BLaER1 (cell line): ENCODE data around the gene AGRN.
"Not testable (repeated sequence)": the region's sequence is repeated elsewhere in the genome, so short reads cannot be mapped to it uniquely, and the experiment has no call there.

ENCODE experiments used
- H3K27ac ChIP-seq: shearing (Covaris generic); formaldehyde crosslinking; 2 replicates; pipeline ENCODE4 v1.8.1; 2022
- H3K27me3 ChIP-seq: shearing (Covaris generic); formaldehyde crosslinking; 2 replicates; pipeline ENCODE4 v1.8.1; 2022
- H3K36me3 ChIP-seq: shearing (Covaris generic); formaldehyde crosslinking; 2 replicates; pipeline ENCODE4 v1.8.1; 2022
- H3K4me1 ChIP-seq: shearing (Covaris generic); formaldehyde crosslinking; 2 replicates; pipeline ENCODE4 v1.8.1; 2022
- H3K4me2 ChIP-seq: shearing (Covaris generic); formaldehyde crosslinking; 2 replicates; pipeline ENCODE4 v1.8.1; 2022
- H3K4me3 ChIP-seq: shearing (Covaris generic); formaldehyde crosslinking; 2 replicates; pipeline ENCODE4 v1.8.1; 2022
- H3K9ac ChIP-seq: shearing (Covaris generic); formaldehyde crosslinking; 2 replicates; pipeline ENCODE4 v1.8.1; 2022
- H3K9me3 ChIP-seq: shearing (Covaris generic); formaldehyde crosslinking; 2 replicates; pipeline ENCODE4 v1.8.1; 2022
- H4K20me1 ChIP-seq: shearing (Covaris generic); formaldehyde crosslinking; 2 replicates; pipeline ENCODE4 v1.8.1; 2022
- Cebpa-rat ChIP-seq: shearing (Covaris generic); IDR thresholded peaks from 2 replicates; pipeline ENCODE4 v1.8.1; 2022

AGRN gene

DNA sequence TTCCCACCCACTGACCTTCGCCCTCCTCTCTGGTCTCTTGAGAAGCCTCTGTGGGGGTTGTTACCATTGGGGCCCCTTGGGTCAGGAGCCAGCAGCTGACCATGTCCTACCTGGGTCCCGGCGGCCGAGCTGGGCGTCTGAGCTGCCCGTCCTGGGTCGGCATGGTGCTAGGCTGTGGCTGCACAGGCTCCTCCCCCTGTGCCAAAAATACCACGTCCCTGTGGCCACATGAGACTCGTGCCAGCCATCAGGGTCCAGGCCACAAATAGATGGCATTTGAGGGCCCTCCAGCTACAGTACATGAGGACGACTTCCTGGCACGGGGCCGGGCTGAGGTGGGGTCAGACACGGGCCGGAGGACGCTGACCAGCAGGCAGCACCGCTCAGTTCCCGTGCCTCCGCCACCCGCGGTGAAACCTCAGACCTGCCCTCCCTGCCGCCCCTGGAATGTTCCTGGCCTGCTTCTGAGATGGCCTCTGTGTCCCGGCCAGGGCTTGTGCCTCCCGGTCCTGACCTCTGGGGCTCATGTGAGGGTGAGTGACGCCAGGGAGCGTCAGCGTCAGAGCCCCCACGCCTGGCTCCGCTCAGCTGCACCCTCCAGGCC, 37.9 kb upstream of the AGRN start, which contains the start of gene PERM1:
Gene PERM1, minus strand, starts transcription at position 139 of the 604 bp plus-strand sequence. CDS start 1,064 bp downstream, outside the sequence.
- Histone ChIP-seq H3K4me2 (peak within 1 kb of the TSS; percentile 70), H3K27me3 (peaks cover 37% of the 10 kb centered on the region), H3K36me3 (no peaks in the 10 kb centered on the region), H3K9ac (peak within 1 kb of the TSS; percentile 31; the same call in 1 of the 2 replicates), H4K20me1 (no peaks in the 10 kb centered on the region), H3K4me3 (no peak within 1 kb of the TSS), H3K4me1 (peaks cover 13% of the 10 kb centered on the region), H3K9me3 (no peaks in the 10 kb centered on the region), H3K27ac (no peak within 1 kb of the TSS)
- no peak for TF ChIP-seq Cebpa-rat

DNA sequence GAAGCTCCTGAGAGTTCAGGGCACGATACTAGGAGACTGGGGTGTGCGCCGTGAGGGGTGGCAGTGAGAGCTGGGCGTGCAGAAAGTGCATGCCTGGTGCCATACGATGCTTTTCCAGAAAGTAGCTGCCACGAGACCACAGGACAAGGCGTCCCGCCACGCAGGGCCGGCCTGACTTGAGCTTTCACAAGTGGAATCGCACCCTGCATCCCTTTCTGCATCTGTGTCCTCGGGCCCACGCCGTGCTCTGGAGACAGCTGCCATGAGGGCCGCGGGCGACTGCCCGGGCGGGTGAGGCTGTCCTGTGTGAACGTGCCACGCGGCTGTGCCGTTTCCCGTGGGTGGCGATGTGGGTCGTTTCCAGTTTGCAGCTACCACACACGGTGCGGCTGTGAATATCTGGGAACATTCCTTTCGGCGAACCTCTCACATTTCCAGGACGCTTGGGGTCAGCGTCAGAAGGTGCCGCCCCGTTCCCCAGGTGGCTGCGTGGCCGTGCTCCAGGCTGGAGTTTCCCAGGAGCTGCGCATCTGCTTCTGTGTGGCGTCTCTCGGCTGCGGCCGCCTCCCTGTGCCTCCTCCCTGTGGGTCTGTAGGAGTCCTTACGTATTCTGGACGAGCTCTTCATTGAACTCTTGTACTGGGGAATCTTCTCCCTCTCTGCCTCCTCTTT, 37.0 kb upstream of the AGRN start:
- Histone ChIP-seq H3K9ac (no peak overlapping the region; the same call in 1 of the 2 replicates), H3K4me1 (peaks cover 13% of the 10 kb centered on the region), H3K27ac (no peak overlapping the region), H3K36me3 (no peaks in the 10 kb centered on the region), H3K9me3 (no peaks in the 10 kb centered on the region), H3K4me3 (no peak overlapping the region), H3K4me2 (no peak overlapping the region), H4K20me1 (no peaks in the 10 kb centered on the region), H3K27me3 (peaks cover 37% of the 10 kb centered on the region)
- no peak for TF ChIP-seq Cebpa-rat

DNA sequence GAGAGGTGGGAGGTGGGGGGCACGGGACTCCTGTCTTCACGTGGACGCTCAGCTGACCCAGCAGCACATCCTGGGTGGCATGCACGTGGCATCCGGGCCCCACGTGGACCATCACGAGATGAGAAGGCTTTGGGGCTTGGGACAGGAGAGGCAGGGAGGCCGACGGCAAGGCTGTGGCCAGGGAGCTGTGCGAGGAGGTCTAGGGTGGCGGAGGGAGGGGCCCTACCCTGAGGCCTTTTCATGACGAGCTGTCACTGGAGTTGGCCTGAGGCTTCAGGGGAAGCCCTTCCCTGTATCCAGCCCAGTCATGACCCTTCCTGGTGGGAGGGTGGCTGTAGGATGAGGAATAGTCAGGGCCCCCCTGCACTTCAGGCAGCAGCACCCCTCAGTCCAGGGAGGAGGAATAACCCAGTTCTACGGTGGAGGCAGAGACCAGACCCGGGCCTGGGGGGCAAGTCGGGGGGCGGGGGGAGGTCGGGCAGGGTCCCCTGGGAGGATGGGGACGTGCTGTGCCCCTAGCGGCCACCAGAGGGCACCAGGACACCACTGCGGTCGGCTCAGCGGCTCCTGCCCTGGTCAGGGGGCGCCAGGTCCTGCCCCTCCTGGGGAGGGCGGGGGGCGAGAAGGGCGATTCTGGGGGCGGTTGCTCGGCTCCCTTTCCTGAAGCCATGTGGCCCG, 36.0 kb upstream of the AGRN start:
- no peak overlapping the region; the same call in 1 of the 2 replicates for H3K9ac ChIP-seq

DNA sequence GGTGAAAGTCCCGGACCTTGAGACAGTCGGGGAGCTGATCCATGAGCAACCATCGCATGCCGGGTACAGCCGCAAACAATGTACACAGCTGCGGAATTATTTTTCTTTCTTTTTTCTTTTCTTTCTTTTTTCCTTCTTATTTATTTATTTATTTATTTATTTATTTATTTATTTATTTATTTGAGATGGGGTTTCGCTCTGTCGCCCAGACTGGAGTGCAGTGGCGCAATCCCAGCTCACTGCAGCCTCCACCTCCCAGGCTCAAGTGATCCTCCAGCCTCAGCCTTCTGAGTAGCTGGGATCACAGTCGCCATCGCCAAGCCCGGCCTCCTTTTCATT, 35.5 kb upstream of the AGRN start:
- no peak for TF ChIP-seq Cebpa-rat
- Histone ChIP-seq H4K20me1 (no peaks in the 10 kb centered on the region), H3K4me1 (peaks cover 13% of the 10 kb centered on the region), H3K9ac (no peak overlapping the region), H3K27me3 (peaks cover 37% of the 10 kb centered on the region), H3K4me3 (no peak overlapping the region), H3K36me3 (no peaks in the 10 kb centered on the region), H3K4me2 (peak overlapping the region; percentile 54), H3K9me3 (no peaks in the 10 kb centered on the region; the same call in 1 of the 2 replicates), H3K27ac (no peak overlapping the region)

More for the DNA sequence above, 36.0 kb upstream of the AGRN start:
- Histone ChIP-seq H3K4me1 (peaks cover 13% of the 10 kb centered on the region), H4K20me1 (no peaks in the 10 kb centered on the region), H3K27ac (no peak overlapping the region), H3K4me3 (no peak overlapping the region), H3K27me3 (peaks cover 37% of the 10 kb centered on the region), H3K4me2 (peak overlapping the region; percentile 54), H3K36me3 (no peaks in the 10 kb centered on the region), H3K9me3 (no peaks in the 10 kb centered on the region; the same call in 1 of the 2 replicates)
- no peak for TF ChIP-seq Cebpa-rat

DNA sequence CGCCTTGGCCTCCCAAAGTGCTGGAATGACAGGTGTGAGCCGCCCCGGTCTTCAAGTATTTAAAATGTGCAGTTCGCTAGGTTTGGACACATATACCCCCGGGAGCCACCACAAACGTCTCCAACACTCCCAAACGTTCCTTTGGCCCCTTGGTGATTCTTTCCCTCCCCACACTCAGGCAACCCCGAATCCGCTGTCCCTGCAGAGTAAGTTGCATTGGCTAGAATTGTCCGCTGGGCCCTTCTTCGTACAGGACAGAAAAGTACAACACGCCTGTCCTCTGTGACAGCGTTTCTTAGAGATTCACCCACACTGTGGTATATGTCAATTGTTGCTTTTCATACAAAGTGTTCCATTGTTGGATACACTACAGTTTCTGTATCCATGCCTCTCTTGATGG, 34.8 kb upstream of the AGRN start:
- Histone ChIP-seq H3K4me3 (no peak overlapping the region), H3K36me3 (no peaks in the 10 kb centered on the region), H3K4me2 (no peak overlapping the region), H3K4me1 (peaks cover 13% of the 10 kb centered on the region), H3K9me3 (no peaks in the 10 kb centered on the region; the same call in 1 of the 2 replicates), H3K27me3 (peaks cover 37% of the 10 kb centered on the region), H3K27ac (no peak overlapping the region), H3K9ac (no peak overlapping the region), H4K20me1 (no peaks in the 10 kb centered on the region)
- no peak for TF ChIP-seq Cebpa-rat

DNA sequence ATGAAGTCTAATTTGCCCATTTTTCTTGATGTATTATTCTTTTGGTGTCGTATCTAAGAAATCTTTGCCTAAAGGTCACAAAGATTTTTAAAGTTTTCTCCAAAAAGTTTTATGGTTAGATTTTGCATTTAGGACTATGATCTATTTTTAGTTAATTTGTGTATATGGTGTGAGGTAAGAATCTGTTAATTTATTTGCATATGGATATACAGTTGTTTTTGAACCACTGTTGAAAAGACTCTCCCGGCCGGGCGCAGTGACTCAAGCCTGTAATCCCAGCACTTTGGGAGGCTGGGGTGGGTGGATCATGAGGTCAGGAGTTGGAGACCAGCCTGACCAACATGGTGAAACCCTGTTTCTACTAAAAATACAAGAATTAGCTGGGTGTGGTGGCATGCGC, 31.9 kb upstream of the AGRN start:
- not testable (repeated sequence) for H3K4me2 ChIP-seq, H3K36me3 ChIP-seq, H3K9me3 ChIP-seq, H3K9ac ChIP-seq, H3K27ac ChIP-seq, H3K4me1 ChIP-seq, H3K4me3 ChIP-seq, H4K20me1 ChIP-seq
- H3K27me3 ChIP-seq, result peaks cover 25% of the 10 kb centered on the region

DNA sequence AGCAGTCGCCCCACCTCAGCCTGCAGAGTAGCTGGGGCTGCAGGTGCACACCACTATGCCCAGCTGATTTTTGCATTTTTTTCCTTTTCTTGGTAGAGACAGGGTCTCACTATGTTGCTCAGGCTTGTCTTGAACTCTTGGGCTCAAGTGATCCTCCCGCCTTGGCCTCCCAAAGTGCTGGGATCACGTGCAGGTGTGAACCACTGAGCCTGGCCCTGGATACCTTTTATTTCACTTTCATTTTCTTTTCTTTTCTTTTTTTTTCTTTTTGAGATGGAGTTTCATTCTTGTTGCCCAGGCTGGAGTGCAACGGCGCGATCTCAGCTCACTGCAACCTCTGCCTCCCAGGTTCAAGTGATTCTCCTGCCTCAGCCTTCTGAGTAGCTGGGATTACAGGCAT, 28.6 kb upstream of the AGRN start:
- H3K27me3 ChIP-seq, result peaks cover 26% of the 10 kb centered on the region
- not testable (repeated sequence) for H3K9ac ChIP-seq, H3K27ac ChIP-seq, H3K4me2 ChIP-seq, H3K4me3 ChIP-seq, H3K9me3 ChIP-seq, H4K20me1 ChIP-seq, H3K36me3 ChIP-seq, H3K4me1 ChIP-seq

DNA sequence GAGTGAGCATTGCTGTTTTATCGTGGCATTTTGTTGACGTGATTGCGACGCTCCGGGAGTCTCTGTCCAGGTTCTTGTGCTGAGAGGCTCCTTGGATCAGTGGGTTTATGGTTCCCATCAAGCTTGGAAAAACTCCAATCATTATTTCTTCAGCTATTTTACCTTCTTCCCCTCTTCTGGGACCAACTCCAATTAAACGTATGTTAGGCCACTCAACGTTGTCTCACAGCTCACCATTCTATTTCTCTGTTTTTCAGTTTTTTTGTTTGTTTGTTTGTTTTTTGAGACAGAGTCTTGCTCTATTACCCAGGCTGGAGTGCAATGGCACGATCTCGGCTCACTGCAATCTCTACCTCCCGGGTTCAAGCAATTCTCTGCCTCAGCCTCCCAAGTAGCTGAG, 28.0 kb upstream of the AGRN start:
- Histone ChIP-seq H3K4me3 (no peak overlapping the region), H3K9me3 (peaks cover 5% of the 10 kb centered on the region), H3K9ac (no peak overlapping the region), H3K36me3 (no peaks in the 10 kb centered on the region), H3K4me1 (no peaks in the 10 kb centered on the region), H4K20me1 (peaks cover 4% of the 10 kb centered on the region), H3K27me3 (peaks cover 33% of the 10 kb centered on the region), H3K27ac (no peak overlapping the region), H3K4me2 (no peak overlapping the region)
- TF ChIP-seq Cebpa-rat, result no peak

DNA sequence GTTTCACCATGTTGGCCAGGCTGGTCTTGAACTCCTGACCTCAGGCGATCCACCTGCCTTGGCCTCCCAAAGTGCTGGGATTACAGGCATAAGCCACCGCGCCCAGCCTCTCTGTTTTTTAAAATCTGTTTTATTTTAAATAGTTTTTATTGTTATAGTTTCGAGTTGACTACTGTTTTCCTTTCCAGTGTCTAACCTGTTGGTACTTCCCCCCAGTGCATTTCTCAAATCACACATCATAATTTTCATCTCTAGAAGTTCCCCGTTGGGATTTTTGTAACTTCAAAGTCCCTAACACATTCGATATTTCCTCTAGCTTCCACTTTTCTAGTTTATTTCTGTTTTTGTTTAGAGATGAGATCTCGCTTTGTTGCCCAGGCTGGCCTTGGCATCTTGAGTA, 27.6 kb upstream of the AGRN start:
- Histone ChIP-seq H3K4me3 (no peak overlapping the region), H3K27ac (no peak overlapping the region)
- TF ChIP-seq Cebpa-rat, result no peak

DNA sequence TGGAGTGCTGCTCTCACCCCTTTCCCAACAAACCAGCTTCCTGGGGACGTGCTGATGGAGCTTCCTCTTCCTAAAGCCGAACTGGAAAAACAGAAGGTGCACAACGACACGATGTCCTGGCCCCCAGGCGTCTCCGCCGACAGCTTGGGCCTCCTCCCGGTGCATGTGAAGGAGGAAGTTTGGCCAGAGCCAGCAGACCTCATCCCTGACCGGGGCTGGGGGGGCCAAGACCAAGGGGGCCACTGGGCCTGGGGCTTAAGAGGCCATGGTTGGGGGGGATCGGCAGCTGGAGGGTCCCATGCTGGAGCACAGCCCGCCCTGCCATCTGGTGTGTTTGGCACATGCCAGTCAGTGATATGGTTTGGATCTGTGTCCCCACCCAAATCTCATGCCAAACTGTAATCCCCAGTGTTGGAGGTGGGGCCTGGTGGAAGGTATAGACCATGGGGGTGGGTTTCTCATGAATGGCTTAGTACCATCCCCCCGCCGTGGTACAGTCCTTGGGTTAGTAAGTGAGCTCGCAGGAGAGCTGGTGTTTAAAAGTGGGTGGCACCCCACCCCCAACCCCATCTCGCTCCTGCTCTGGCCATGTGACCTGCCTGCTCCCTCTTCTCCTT, 26.4 kb upstream of the AGRN start:
- Histone ChIP-seq H3K4me1 (peaks cover 14% of the 10 kb centered on the region), H3K4me2 (no peak overlapping the region), H3K36me3 (no peaks in the 10 kb centered on the region), H4K20me1 (peaks cover 19% of the 10 kb centered on the region), H3K27ac (no peak overlapping the region), H3K4me3 (no peak overlapping the region), H3K27me3 (peaks cover 49% of the 10 kb centered on the region), H3K9ac (no peak overlapping the region), H3K9me3 (peaks cover 5% of the 10 kb centered on the region)
- no peak for TF ChIP-seq Cebpa-rat

More for the DNA sequence above, 27.6 kb upstream of the AGRN start:
- Histone ChIP-seq H3K27me3 (peaks cover 37% of the 10 kb centered on the region), H3K4me1 (peaks cover 3% of the 10 kb centered on the region; the same call in 1 of the 2 replicates), H3K4me2 (no peak overlapping the region), H3K36me3 (no peaks in the 10 kb centered on the region), H3K9me3 (peaks cover 5% of the 10 kb centered on the region), H3K9ac (no peak overlapping the region), H4K20me1 (peaks cover 8% of the 10 kb centered on the region)

DNA sequence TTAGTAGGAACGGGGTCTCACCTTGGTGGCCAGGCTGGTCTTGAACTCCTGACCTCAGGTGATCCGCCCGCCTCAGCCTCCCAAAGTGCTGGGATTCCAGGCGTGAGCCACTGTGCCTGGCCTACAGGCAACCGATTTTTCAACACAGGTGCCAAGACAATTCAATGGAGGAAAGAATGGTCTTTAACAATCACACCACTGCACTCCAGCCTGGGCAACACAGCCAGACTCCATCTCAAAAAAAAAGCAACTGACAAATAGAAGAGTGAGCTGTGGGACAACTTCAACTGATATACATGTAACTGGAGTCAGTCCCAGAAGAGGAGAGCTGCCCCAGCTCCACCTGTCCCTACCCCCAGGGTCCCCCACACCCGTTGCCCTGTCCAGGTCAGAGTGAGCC, 25.4 kb upstream of the AGRN start:
- Histone ChIP-seq H4K20me1 (peaks cover 27% of the 10 kb centered on the region), H3K27me3 (peaks cover 59% of the 10 kb centered on the region), H3K4me1 (peaks cover 23% of the 10 kb centered on the region)
- H3K4me2 ChIP-seq, H3K9me3 ChIP-seq, H3K4me3 ChIP-seq, H3K27ac ChIP-seq, H3K9ac ChIP-seq, H3K36me3 ChIP-seq: not testable (repeated sequence)
